NK-92 treated with Interleukin-12 subunit alpha and Interleukin-12 subunit beta, amount 100 ng/mL, for 24 hours (cell line): ENCODE data around the gene PRSS27.
"Not testable (repeated sequence)": the region's sequence is repeated elsewhere in the genome, so short reads cannot be mapped to it uniquely, and the experiment has no call there.

Experiments used
- DNase-seq: peaks from one replicate; lab custom pipeline; 2025; lab: John Stamatoyannopoulos, UW

PRSS27 gene

GRCh38 chr16:2708290-2708639 lies 11.8 kb downstream of the PRSS27 start:
- DNase-seq: no peak

DNA sequence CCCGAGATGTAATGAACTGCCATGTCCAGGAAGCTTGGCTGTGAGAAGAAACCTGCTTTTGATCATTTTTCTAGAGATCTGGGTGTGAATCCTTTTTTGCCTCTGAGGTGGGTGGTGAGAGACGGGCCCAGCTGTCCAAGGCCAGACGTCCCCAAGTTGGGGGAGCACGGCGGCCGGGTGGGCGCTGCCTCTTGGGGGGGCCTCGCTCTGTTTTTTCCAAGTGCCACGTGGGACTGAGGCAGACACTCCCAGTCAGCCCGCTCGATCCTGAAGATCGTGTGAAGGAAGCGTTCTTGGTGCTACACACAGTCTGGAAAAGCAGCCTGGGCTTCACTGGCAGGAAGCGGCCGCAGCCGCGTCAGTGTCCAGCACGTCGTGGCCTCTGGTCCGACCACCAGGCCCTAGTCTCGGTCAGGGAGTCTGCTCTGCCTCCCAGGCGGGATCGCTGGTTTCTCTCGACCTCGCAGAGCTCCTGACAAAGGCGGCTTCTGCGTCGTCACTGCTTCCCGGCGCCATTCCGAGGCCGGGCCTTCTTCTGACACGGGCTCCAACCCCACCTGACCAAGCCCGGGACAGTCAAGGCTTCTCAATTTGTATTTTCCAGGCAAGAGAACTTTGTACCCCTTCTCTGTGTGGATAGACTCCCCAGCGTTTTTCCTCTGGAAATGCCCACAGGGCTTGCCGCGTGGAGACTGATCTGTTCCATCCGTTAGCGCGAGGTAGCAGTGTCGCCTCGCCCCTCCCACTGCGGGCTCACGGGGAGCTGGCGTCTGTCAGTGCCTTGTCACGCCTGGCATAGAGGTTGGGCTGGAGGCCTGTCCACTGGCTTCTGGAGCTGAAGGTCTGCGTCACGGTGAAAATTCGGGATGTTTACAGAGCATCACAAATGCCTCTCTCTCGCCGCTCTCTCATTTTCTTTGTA lies 12.4 kb downstream of the PRSS27 start:
- no peak for DNase-seq

- DNase-seq: no peak
These were observed 13.3 kb downstream of the PRSS27 start for GRCh38 chr16:2706611-2707311.

DNA sequence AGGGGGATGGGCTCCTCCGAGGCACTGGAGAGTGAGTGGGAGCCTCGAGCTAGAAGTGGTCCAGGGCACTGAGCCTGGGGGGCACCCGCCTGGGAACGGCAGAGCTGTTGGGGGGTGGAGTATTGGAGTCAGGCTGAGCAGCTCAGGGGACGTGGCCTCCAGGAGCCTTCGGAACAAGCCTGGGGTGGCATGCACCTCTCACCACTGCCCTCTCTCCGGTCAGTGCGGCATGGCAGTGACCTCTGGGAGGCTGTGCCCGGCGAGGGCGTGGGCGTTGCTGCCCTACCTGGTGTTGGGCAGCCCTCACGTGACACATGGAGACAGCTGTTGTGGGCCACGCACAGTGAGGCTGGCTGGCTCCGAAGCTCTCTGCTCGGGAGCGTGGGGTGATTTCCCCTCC lies 13.9 kb downstream of the PRSS27 start:
- no peak for DNase-seq

DNA sequence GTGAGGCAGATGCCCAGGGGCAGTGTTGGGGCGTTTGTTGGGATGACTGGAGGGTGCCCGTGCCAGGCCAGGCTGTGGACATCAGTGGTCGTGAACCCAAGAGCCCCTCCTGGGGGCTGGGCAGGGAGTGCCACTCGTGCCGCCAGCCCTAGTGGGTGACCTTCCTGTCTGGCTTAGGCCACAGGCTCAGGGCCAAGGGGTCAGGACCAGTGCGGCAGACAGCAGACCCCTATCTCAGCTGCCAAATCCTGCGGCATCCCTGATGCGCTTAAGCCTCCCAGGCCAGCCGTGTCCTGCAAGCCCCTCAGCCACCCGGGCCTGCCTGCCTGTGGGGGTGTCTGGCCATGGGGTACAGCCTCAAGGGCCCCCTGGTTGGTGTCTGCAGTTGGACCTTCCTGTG lies 14.7 kb downstream of the PRSS27 start:
- no peak for DNase-seq

GRCh38 chr16:2704983-2705275 lies 15.1 kb downstream of the PRSS27 start:
- DNase-seq: no peak

- DNase-seq: no peak
These were observed 15.7 kb downstream of the PRSS27 start for GRCh38 chr16:2704166-2704982.

- no peak for DNase-seq
These were observed 16.9 kb downstream of the PRSS27 start for GRCh38 chr16:2702871-2703745.

DNA sequence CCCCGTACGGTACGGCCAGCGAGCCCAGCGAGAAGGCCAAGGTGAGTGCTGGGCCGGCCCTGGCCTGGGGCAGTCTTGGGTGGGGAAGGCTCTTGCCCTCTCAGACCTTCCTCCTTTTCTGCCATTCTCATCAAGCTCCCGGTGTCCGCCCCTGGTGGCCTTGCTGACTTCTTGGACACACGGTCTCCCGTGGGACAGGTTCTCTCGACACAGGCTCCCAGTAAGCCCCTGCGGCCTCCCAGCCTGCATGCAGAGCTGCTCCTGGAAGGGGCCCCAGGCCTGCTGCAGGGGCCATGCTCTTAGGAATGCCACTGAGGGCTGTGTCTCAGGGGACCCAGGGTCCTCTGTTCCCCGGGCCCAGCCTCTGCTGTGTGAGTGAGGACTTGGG lies 17.6 kb downstream of the PRSS27 start:
- DNase-seq: no peak

DNA sequence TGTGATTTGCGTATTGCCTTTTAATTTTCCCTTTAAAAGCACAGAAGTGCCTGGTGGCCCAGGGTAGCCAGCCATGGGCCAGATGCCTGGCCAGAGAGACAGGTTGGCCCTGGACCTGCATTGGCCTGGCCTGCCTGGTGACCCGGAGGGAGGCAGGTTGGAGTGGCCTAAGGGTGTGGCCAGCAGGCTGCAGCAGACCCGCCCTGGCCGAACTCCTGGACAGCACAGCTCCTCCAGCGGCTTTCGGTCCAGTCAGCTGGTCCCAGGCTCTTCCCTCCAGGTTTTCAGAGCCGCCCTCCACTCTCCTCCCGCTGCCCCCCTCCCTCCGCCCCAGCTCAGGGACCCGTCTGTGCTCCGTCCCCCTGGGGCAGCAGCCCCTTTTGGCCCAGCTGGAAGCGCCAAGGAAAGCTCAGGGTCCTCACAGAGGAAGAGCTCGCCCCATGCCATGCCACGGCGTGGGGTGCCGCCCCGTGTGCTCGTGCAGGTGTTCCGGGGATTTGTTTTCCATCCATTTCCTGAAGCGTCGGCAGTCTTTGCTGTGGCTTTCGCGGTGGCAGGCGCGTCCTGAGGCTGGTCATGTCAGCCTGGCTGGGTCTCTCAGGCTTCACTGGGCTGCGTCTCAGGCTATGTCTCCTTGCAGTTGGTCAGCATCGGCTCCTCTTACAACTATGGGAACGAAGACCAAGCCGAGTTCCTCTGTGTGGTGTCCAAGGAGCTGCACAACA lies 18.1 kb downstream of the PRSS27 start:
- no peak for DNase-seq

- DNase-seq: no peak
These were observed 18.8 kb downstream of the PRSS27 start for GRCh38 chr16:2701272-2701671.

- DNase-seq: no peak
These were observed 19.2 kb downstream of the PRSS27 start for GRCh38 chr16:2700786-2701185.

- no peak for DNase-seq
These were observed 20.0 kb downstream of the PRSS27 start for GRCh38 chr16:2699791-2700600.

DNA sequence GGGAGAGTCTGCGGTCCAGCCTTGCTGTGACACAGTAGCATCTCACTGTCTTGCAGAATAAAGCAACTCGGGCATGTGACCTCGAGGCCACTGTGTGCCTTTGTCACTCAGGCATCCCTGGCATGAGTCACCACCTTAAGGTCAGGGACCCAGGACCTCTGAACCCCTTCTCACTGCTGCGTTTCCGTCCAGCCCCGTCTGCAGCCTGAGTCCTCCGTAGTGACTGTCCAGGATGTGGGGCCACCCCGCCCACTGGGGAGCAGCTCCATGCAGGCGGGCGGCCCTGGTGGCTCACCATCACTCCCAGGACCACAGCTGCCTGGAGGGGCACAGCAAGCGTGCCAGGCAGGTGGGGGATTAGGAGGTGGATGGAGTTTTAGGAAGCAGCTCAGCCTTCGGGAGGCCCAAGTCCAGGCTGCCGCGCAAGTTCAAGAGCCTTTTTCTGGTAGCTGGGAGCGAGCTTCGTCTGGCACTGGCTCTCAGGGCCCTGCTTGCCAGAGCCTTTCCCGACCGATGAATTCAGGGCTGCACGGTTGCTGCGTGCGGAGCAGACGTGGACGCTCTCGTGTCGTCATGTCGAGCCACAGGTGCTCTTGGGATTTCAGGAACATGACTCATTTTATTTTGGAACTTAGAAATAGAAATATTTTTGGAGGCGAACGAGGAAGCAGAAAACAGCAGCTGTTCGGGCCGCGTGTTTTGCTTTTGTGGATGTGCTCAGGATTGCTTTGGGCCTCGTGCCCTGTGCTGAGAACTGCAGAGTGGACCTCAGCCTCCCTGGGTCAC lies 20.9 kb downstream of the PRSS27 start:
- DNase-seq: no peak

- DNase-seq: no peak
These were observed 21.7 kb downstream of the PRSS27 start for GRCh38 chr16:2698103-2698870.

GRCh38 chr16:2697401-2697948 lies 22.5 kb downstream of the PRSS27 start:
- no peak for DNase-seq

DNA sequence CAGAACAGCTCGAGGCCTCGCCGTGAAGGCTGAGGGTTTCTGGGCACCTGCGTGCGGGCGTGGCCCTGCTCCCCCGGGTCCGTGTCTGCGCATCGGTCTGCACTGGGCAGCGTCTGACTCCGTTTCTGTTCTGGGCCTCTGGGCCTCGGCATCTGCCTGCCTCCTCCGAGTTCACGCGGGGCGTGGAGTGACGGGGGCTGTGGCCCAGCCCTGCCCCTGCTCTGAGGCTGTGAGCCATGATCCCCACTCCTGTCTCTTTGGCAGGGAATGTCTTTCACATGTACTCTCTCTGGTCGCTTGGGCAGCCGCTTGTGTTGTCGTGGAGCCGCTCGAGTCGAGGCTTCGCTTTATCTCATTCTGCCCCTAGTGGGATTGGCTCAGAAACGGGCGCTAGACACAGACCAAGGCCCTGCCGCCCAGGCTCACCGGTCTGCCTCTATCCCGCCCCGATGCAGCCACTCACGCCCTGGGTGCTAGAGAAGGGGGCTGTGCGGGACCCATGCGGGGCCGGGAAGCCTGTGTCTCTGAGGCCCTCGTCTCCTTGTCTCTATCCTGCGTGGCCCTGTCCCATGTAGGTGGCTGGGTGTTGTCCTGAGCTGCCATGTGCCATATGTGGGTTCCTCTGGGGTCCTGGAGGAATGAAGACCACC lies 23.3 kb downstream of the PRSS27 start:
- not testable (repeated sequence) for DNase-seq
